GM23338 (cell line): ENCODE data around the gene PPM1F. TPM values are rescaled to one million over a fixed set of nuclear protein-coding genes. Genes with fewer than 3 reads are reported as not detected.

ENCODE experiments used
- ATAC-seq: fragments of 200-7000 bp; cut with Tn5 transposase; 3 replicates; pipeline ENCODE4 v1.9.1; 2020
- DNase-seq: peaks from one replicate; pipeline ENCODE4 v3.0.0-alpha.2; 2015; ENCODE audit warnings: low spot score
- H2AFZ ChIP-seq: fragments of 200-600 bp; sonication (generic); 2 replicates; pipeline ENCODE4 v1.8.0; 2016; ENCODE audit warnings: antibody characterized with exemption, mild to moderate bottlenecking, moderate library complexity
- H3F3A ChIP-seq: fragments of 200-600 bp; sonication (generic); replicated peaks from 2 replicates; pipeline ENCODE4 v1.8.0; 2017; ENCODE audit warnings: antibody characterized with exemption, mixed run types, low read depth
- H3K27ac ChIP-seq: fragments of 200-600 bp; sonication (generic); 2 replicates; pipeline ENCODE4 v1.6.1; 2016; ENCODE audit warnings: low read depth
- H3K27me3 ChIP-seq: fragments of 200-600 bp; sonication (generic); 2 replicates; pipeline ENCODE4 v1.8.0; 2016; ENCODE audit warnings: mild to moderate bottlenecking, mixed run types, moderate library complexity; ENCODE audit not compliant: insufficient read depth
- H3K36me3 ChIP-seq: fragments of 200-600 bp; sonication (generic); 2 replicates; pipeline ENCODE4 v1.8.0; 2016; ENCODE audit warnings: mild to moderate bottlenecking; ENCODE audit not compliant: insufficient read depth
- H3K4me1 ChIP-seq: fragments of 200-600 bp; sonication (generic); 2 replicates; pipeline ENCODE4 v1.8.0; 2016; ENCODE audit warnings: mild to moderate bottlenecking, moderate library complexity; ENCODE audit not compliant: insufficient read depth
- H3K4me2 ChIP-seq: fragments of 200-600 bp; sonication (generic); 2 replicates; pipeline ENCODE4 v1.7.1; 2017; ENCODE audit warnings: mixed run types
- H3K4me3 ChIP-seq: fragments of 200-600 bp; sonication (generic); 2 replicates; pipeline ENCODE4 v1.6.1; 2016; ENCODE audit warnings: mixed run types
- H3K79me2 ChIP-seq: fragments of 200-600 bp; sonication (generic); replicated peaks from 2 replicates; pipeline ENCODE4 v1.8.0; 2017; ENCODE audit warnings: mild to moderate bottlenecking; ENCODE audit not compliant: insufficient read depth
- H3K9me2 ChIP-seq: fragments of 200-600 bp; sonication (generic); 2 replicates; pipeline ENCODE4 v1.8.0; 2017; ENCODE audit not compliant: insufficient read depth
- H4K20me1 ChIP-seq: fragments of 200-600 bp; sonication (generic); replicated peaks from 2 replicates; pipeline ENCODE4 v1.8.0; 2017; ENCODE audit warnings: mild to moderate bottlenecking; ENCODE audit not compliant: insufficient read depth
- H3K27ac Mint-ChIP-seq: 2 replicates; pipeline ENCODE4 v1.8.0; 2020; ENCODE audit warnings: inconsistent platforms, mild to moderate bottlenecking, moderate library complexity, mixed read lengths
- H3K27me3 Mint-ChIP-seq: 3 replicates; pipeline ENCODE4 v1.8.0; 2022; ENCODE audit warnings: low read depth, mild to moderate bottlenecking, moderate library complexity, mixed read lengths, inconsistent platforms; ENCODE audit not compliant: insufficient read depth, poor library complexity
- H3K36me3 Mint-ChIP-seq: 3 replicates; pipeline ENCODE4 v1.8.0; 2021; ENCODE audit warnings: low read depth, mild to moderate bottlenecking, inconsistent platforms, moderate library complexity, mixed read lengths
- H3K4me1 Mint-ChIP-seq: 3 replicates; pipeline ENCODE4 v1.8.0; 2020; ENCODE audit warnings: mild to moderate bottlenecking, inconsistent platforms, mixed read lengths
- H3K4me3 Mint-ChIP-seq: 3 replicates; pipeline ENCODE4 v1.8.0; 2021; ENCODE audit warnings: moderate library complexity, mild to moderate bottlenecking, inconsistent platforms, mixed read lengths
- H3K9me3 Mint-ChIP-seq: 3 replicates; pipeline ENCODE4 v1.8.0; 2020; ENCODE audit warnings: moderate library complexity, mild to moderate bottlenecking, inconsistent platforms, mixed read lengths
- CREB1 ChIP-seq: fragments of 250-450 bp; sonication (Bioruptor Pico); IDR thresholded peaks from 2 replicates; pipeline ENCODE4 v1.5.0; 2020; ENCODE audit warnings: low read depth, mild to moderate bottlenecking, moderate library complexity
- EZH2phosphoT487 ChIP-seq: fragments of 200-600 bp; sonication (generic); IDR thresholded peaks from one replicate; pipeline ENCODE4 v1.8.1; 2018; ENCODE audit warnings: antibody characterized with exemption; ENCODE audit not compliant: unreplicated experiment
- STAT1 ChIP-seq: IDR thresholded peaks from one replicate; pipeline ENCODE4 v1.6.1; 2016; ENCODE audit warnings: antibody characterized with exemption; ENCODE audit not compliant: unreplicated experiment
- ZNF114 ChIP-seq: fragments of 250-450 bp; sonication (Bioruptor Pico); IDR thresholded peaks from 2 replicates; pipeline ENCODE4 v1.5.0; 2020; ENCODE audit warnings: mild to moderate bottlenecking, moderate library complexity
- polyA plus RNA-seq: library from polyadenylated mRNA; unstranded; fragments of >200 nt; fragmentation: Nextera tagmentation; extraction: Ambion mirVana; gene quantifications from 2 replicates; pipeline ENCODE4 v1.2.1, GENCODE V29; 2016
- total RNA-seq: library from RNA; depleted of rRNA; stranded (reverse); fragments of >200 nt; shearing (Covaris generic); gene quantifications from 2 replicates; pipeline ENCODE4 v1.2.3, GENCODE V29; 2014
- TF ChIP-seq, protein P1 (sequence below): IDR thresholded peaks from 2 replicates; pipeline ENCODE4 v1.6.1; 2016; ENCODE audit warnings: antibody characterized with exemption
- TF ChIP-seq, protein P2 (sequence below): IDR thresholded peaks from one replicate; pipeline ENCODE4 v1.6.1; 2018; ENCODE audit warnings: antibody characterized with exemption; ENCODE audit not compliant: unreplicated experiment

The PPM1F gene
- total and polyA plus RNA-seq, 2 experiments from 2014 or later = 7.1 to 29.3 TPM

DNA sequence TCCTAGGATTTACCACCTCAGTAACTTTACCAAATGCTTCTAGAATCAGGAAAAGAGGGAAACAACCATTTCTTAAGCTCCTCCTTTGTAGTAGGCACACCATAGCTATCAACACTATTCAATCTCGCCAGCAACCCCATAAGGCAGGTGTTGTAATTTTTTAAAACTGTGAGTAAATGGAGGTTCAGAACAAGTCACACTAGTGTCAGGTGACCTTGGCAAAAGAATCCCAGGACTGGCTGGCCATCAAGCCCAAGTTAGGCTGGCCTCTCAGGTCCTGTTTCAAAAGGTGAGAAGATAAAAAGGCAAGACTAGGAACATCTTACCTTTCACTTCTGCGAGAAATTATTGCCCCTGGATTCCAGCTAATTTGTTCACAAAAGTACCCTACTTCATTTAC, 29.2 kb upstream of the PPM1F start:
- Histone ChIP-seq H3K27ac (no peak overlapping the region), H2AFZ (peak overlapping the region; percentile 97; the same call in 1 of the 2 replicates), H3K4me3 (peak overlapping the region; percentile 99), H4K20me1 (peaks cover 17% of the 10 kb centered on the region), H3K9me2 (no peaks in the 10 kb centered on the region), H3K27me3 (peaks cover 33% of the 10 kb centered on the region), H3K4me1 (peaks cover 3% of the 10 kb centered on the region; the same call in 1 of the 2 replicates), H3F3A (no peaks in the 10 kb centered on the region; the same call in 1 of the 2 replicates), H3K4me2 (peak overlapping the region; percentile 98), H3K36me3 (no peaks in the 10 kb centered on the region), H3K79me2 (peaks cover 20% of the 10 kb centered on the region)
- Mint-ChIP-seq H3K36me3 (no peaks in the 10 kb centered on the region; the same call in 2 of the 3 replicates), H3K4me1 (peaks cover 6% of the 10 kb centered on the region), H3K27me3 (peaks cover 20% of the 10 kb centered on the region), H3K4me3 (peak overlapping the region; percentile 93), H3K9me3 (no peaks in the 10 kb centered on the region), H3K27ac (peak overlapping the region; percentile 36; the same call in 1 of the 2 replicates)
- no peak for TF ChIP-seq CREB1 (CRISPR knock-in tag)
- no peak for TF ChIP-seq ZNF114 (CRISPR knock-in tag)
- no peak for TF ChIP-seq STAT1
- TF ChIP-seq, protein P1, sequence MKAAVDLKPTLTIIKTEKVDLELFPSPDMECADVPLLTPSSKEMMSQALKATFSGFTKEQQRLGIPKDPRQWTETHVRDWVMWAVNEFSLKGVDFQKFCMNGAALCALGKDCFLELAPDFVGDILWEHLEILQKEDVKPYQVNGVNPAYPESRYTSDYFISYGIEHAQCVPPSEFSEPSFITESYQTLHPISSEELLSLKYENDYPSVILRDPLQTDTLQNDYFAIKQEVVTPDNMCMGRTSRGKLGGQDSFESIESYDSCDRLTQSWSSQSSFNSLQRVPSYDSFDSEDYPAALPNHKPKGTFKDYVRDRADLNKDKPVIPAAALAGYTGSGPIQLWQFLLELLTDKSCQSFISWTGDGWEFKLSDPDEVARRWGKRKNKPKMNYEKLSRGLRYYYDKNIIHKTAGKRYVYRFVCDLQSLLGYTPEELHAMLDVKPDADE = no peak
- ATAC-seq (no peak), DNase-seq (no peak)

DNA sequence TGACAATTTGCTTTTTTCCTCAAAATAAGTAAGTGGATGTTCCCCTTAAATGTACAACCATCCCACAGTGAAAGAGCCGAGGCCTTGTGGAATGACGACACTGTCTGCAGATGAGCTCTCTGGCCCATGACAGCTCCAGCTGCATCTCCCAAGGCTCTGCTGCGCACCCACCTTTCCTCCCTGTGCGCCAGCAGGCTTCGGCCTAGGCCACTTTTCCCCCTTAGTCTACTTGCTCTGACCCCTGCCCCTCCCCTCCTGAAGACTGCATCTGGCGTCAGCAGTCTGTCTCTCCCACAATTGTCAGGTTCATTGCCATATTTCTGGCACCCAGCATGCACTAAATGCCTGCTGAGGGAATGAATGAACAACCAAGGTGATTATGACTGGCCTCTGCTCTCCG, 27.9 kb upstream of the PPM1F start:
- no peak overlapping the region for H3K4me2 ChIP-seq
- H3K4me1 ChIP-seq = peaks cover 3% of the 10 kb centered on the region; the same call in 1 of the 2 replicates
- DNase-seq (no peak), ATAC-seq (no peak)
- H3K36me3 Mint-ChIP-seq = peaks cover 2% of the 10 kb centered on the region; the same call in 2 of the 3 replicates
- H3F3A ChIP-seq = no peaks in the 10 kb centered on the region; the same call in 1 of the 2 replicates
- no peak overlapping the region for H3K4me3 Mint-ChIP-seq
- no peak overlapping the region for H3K27ac ChIP-seq
- no peaks in the 10 kb centered on the region for H3K9me2 ChIP-seq
- H3K9me3 Mint-ChIP-seq = no peaks in the 10 kb centered on the region
- peaks cover 20% of the 10 kb centered on the region for H3K27me3 ChIP-seq
- H2AFZ ChIP-seq = no peak overlapping the region
- peaks cover 20% of the 10 kb centered on the region for H3K79me2 ChIP-seq
- peaks cover 21% of the 10 kb centered on the region for H4K20me1 ChIP-seq
- H3K4me3 ChIP-seq = no peak overlapping the region
- H3K27ac Mint-ChIP-seq = no peak overlapping the region
- no peaks in the 10 kb centered on the region for H3K36me3 ChIP-seq
- peaks cover 6% of the 10 kb centered on the region for H3K4me1 Mint-ChIP-seq
- peaks cover 16% of the 10 kb centered on the region for H3K27me3 Mint-ChIP-seq
- TF ChIP-seq, protein P2, sequence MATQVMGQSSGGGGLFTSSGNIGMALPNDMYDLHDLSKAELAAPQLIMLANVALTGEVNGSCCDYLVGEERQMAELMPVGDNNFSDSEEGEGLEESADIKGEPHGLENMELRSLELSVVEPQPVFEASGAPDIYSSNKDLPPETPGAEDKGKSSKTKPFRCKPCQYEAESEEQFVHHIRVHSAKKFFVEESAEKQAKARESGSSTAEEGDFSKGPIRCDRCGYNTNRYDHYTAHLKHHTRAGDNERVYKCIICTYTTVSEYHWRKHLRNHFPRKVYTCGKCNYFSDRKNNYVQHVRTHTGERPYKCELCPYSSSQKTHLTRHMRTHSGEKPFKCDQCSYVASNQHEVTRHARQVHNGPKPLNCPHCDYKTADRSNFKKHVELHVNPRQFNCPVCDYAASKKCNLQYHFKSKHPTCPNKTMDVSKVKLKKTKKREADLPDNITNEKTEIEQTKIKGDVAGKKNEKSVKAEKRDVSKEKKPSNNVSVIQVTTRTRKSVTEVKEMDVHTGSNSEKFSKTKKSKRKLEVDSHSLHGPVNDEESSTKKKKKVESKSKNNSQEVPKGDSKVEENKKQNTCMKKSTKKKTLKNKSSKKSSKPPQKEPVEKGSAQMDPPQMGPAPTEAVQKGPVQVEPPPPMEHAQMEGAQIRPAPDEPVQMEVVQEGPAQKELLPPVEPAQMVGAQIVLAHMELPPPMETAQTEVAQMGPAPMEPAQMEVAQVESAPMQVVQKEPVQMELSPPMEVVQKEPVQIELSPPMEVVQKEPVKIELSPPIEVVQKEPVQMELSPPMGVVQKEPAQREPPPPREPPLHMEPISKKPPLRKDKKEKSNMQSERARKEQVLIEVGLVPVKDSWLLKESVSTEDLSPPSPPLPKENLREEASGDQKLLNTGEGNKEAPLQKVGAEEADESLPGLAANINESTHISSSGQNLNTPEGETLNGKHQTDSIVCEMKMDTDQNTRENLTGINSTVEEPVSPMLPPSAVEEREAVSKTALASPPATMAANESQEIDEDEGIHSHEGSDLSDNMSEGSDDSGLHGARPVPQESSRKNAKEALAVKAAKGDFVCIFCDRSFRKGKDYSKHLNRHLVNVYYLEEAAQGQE = no peak
- no peak for TF ChIP-seq EZH2phosphoT487
- no peak for TF ChIP-seq CREB1 (CRISPR knock-in tag)
